Glomerular endothelial cell (primary cell): ENCODE measurements around the gene SBNO2. TPM values are rescaled to one million over a fixed set of nuclear protein-coding genes. Genes with fewer than 3 reads are reported as not detected.

ENCODE experiments used
- DNase-seq: peaks from one replicate; pipeline ENCODE4 v3.0.0-alpha.2; 2011; ENCODE audit warnings: low read depth, low spot score; ENCODE audit errors: extremely low read depth
- total RNA-seq: library from RNA; depleted of rRNA; stranded (reverse); fragments of >200 nt; gene quantifications from 2 replicates; pipeline ENCODE4 v1.2.3, GENCODE V29; 2015

The SBNO2 gene, protein sequence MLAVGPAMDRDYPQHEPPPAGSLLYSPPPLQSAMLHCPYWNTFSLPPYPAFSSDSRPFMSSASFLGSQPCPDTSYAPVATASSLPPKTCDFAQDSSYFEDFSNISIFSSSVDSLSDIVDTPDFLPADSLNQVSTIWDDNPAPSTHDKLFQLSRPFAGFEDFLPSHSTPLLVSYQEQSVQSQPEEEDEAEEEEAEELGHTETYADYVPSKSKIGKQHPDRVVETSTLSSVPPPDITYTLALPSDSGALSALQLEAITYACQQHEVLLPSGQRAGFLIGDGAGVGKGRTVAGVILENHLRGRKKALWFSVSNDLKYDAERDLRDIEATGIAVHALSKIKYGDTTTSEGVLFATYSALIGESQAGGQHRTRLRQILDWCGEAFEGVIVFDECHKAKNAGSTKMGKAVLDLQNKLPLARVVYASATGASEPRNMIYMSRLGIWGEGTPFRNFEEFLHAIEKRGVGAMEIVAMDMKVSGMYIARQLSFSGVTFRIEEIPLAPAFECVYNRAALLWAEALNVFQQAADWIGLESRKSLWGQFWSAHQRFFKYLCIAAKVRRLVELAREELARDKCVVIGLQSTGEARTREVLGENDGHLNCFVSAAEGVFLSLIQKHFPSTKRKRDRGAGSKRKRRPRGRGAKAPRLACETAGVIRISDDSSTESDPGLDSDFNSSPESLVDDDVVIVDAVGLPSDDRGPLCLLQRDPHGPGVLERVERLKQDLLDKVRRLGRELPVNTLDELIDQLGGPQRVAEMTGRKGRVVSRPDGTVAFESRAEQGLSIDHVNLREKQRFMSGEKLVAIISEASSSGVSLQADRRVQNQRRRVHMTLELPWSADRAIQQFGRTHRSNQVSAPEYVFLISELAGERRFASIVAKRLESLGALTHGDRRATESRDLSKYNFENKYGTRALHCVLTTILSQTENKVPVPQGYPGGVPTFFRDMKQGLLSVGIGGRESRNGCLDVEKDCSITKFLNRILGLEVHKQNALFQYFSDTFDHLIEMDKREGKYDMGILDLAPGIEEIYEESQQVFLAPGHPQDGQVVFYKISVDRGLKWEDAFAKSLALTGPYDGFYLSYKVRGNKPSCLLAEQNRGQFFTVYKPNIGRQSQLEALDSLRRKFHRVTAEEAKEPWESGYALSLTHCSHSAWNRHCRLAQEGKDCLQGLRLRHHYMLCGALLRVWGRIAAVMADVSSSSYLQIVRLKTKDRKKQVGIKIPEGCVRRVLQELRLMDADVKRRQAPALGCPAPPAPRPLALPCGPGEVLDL (N-terminal part only)
- 53.8 and 76.3 TPM in 2 replicates for total RNA-seq

DNA sequence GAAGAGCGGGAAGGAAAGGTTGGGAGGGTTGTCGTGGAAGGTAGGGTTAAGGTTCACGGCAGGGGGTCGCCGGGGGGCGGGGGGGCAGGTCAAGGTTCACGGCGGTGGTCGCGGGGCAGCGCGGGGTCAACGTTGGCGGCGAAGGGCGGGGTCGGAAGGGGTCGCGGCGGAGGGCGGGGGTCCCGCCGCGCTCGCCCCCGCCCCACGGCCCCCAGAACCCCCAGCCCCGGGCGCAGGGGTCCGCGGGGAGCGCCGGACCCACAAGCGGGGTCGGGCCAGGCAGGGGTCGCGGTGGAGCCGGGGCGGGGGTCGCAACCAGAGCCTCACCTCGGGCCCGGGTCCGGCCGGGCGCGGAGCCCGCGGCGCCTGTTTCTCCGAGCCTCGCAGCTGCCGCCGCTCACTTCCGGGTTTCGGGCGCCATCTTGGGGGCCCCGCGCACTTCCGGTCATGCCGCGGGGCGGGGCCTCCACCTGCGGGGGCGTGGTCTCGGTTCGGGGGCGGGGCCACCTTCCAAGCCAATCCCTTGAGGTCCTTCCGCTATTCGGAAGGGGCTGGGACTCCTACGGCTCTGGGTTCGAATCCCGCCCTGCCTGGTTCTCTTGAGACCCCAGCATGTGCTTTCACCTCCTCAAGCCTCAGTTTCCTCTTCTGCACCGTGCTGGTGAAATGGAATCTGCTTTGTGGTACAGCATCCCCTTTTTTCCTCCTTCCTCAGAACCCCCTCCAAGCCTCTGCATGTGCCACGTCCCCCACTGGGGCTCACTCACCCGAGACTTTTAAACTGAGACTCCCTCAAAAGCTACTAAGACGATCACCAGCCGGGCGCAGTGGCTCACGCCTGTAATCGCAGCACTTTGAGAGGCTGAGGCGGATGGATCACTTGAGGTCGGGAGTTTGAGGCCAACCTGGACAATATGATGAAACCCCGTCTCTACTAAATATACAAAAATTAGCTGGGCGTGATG, at the start of gene SBNO2:
SBNO2 (minus strand) TSS at position 424 of the 965 bp plus-strand sequence. CDS start 19,992 bp downstream, outside the sequence.
- DNase-seq, result no peak

DNA sequence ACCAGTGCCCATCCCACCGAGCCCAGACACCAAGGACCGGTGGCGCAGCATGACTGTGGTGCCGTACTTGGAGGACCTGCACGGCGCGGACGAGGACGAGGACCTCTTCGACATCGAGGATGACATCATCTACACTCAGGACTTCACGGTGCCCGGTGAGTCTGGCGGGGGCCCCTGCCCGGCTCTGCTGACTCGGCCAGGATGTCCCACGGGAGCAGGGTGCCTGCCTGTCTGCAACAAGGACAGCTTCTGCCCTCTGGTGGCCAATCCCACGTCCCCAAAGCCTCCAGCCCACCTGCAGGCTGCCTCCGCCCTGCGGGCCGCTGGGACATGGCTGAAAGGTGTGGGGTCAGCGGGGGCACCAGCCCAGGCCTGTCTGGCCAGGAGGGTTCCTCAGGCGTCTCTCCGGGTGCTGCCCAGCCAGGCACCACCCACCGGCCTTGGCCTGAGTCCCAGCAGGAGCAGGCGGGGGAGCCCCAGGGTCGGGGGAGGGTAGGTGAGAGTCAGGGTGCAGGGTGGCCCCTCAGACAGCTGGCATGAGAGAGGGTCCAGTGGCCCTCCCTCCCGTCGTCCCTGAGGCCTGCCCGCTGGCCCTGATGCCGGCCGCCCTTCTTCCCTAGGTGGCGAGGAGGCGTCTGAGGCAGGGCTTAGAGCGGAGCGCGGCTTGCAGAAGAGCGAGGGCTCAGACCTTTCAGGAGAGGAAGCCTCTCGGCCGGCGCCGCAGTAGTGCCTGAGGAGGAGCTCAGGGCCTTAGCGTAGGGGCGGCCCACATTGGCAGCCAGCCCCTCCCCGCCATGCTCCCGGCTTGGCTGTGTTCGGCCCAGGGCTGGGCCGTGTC, 49.2 kb upstream of the SBNO2 start:
- DNase-seq, result no peak

DNA sequence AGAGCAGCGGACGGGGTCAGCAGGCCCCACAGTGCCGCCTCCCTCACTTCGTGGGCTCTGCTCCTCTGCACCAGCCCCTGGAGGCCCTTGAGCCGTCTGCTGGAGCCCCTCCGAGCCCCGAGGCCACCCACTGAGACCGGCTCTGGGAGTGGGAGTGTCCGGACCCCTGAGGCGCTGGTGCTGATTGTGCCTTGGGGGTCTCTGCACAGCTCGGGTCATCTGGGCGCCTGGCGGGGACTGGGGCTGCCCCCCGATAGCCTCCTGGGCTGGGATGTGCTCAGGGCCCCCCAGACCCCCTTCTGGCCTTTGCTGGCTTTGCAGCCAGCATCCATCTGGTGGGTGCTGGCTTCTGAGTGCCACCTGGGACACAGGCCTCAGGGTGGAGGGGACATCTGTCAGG, 48.3 kb upstream of the SBNO2 start:
- DNase-seq, result no peak

DNA sequence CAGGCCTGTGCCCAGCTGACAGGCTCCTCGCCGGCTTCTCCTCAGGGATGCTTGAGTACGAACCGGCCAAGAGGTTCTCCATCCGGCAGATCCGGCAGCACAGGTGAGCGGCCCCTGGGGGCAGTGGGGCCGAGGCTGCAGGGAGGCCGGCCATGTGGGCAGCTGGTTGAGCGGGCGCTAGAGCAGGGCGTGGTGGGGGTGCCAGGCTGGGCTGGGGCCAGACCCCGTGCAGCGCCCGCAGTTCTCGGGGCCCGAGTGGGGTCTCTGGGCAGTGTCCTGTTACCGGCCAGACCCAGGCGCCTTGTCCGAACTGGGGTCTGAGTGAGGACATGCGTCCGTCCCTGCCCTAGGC, 47.8 kb upstream of the SBNO2 start:
- no peak for DNase-seq

DNA sequence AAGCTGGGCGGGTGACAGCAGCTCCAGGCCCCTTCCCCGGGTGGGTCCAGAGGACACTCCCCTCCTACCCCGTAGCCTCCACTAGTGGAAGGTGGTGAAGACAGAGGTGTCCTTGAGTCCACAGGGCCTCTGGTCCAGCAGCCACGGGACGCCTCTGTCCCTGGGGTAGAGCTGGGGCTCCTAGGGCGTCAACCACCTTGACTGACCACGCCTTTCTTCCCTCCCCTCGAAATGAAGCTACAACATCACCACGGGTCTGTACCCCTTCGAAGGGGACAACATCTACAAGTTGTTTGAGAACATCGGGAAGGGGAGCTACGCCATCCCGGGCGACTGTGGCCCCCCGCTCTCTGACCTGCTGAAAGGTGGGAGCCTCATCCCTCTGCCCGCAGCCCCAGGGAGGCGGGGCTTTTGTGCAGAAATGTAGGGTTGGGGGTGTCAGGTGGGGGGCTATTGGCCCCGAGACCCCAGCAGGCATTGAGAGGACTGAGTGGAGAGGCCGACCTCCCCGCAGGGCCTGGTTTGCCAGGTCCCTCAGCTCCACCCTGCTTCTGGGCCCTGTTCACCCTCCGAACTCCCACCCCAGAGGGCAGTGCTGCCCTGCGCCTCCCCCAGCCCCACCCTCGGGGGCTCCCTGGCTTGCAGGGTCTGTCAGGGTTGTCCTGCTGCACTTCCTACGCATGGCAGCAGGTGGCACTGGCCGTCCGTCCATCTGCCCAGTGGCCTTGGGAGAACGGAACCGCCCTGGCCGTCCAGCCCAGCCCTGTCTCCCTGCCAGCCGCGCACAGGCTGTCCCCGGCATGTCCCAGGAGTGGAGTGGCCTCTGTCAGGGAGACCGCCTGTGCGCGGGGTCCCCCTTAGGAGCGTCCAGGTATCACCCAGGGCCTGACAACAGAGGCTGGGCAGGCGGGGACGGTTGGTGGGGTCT, 47.2 kb upstream of the SBNO2 start:
- no peak for DNase-seq

DNA sequence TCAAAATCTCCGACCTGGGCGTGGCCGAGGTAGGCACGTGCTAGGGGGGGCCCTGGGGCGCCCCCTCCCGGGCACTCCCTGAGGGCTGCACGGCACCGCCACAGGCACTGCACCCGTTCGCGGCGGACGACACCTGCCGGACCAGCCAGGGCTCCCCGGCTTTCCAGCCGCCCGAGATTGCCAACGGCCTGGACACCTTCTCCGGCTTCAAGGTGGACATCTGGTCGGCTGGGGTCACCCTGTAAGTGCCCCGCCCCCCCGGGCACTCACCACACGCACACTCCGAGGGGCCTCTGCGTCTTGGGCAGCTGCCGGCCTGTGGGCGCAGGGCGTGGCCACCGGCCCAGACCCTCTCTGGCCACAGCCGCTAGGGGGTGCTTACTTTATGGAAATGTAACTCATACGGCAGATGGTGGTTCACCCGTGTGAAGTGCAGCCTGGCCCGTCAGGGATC, 46.4 kb upstream of the SBNO2 start:
- DNase-seq, result no peak

DNA sequence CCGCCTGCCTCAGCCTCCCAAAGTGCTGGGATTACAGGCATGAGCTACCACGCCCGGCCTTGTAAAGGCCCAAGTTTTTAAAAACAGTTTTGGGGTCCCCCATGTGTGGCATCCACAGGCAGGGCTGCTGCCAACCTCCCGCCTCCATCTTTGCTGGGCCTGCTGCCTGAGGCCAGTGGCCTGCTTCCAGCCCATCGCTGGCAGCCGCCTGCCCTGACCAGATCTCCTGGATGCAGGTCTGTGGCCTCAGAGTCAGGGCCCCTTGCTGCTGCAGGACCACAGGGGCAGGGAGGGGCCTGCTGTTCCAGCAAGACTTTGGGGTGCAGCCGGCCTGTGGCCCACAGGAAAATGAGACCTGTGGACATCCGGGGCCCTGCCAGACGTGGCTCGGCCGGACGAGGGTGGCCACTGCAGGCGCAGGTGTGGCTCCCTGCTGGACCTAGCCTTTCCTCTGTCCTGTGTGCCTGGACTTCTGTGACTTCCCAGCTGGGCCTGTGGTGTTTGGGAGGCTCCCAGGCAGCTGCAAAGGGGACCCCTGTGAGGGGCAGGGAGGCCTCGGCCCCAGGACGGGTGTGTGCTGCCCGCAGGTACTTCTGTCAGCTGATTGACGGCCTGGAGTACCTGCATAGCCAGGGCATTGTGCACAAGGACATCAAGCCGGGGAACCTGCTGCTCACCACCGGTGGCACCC, 45.9 kb upstream of the SBNO2 start:
- DNase-seq, result no peak

DNA sequence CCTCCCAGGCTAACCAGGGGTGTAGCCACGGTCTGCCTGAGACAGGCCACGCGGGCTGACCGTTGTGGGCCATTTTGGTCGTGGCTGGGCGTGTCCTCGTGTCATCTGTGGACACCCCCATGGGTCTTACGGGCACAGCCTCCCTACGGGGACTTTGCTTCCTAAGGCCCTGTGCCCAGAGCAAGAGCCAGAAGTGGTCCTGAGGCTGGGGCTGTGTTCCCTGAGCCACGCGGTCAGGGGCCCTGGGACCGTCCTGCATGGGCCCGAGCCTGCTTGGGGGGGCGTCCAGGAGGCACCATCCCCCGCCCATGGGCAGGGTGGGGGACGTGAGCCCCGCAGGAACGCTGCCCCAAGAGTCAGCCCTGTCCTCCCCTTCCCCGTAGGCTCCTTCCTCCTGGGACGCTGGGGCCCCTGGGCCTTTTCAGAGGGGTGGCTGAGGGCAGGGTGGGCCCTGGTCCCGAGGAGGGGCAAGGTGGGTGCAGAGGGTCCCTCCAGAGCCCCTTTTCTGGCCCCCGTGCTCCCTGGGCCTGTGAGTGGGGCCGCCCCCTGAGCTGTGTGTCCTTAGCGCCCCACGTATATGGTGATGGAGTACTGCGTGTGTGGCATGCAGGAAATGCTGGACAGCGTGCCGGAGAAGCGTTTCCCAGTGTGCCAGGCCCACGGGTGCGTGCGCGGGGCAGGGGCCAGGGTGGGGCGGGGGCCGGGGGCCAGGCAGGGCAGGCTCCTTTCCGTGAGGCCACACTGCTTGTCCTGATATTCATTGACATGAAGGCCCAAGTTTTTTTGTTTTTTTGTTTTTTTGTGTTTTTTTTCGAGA, 44.9 kb upstream of the SBNO2 start:
- DNase-seq, result no peak

DNA sequence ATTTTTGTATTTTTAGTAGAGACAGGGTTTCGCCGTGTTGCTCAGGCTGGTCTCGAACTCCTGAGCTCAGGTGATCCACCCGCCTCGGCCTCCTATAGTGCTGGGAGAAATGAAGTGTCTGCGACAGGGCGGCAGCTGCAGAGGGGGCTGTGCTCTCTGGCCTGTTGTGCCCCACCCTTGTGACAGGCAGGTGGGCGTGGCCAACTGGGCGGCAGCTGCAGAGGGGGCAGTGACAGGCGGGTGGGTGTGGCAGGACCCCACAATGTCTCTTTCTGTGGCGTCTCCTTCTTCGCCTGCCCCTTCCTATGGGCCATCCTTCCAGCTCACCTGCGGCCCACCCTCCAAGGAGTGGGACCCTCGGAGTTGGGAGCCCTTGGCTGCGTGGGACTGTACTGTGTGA, 43.3 kb upstream of the SBNO2 start:
- no peak for DNase-seq

DNA sequence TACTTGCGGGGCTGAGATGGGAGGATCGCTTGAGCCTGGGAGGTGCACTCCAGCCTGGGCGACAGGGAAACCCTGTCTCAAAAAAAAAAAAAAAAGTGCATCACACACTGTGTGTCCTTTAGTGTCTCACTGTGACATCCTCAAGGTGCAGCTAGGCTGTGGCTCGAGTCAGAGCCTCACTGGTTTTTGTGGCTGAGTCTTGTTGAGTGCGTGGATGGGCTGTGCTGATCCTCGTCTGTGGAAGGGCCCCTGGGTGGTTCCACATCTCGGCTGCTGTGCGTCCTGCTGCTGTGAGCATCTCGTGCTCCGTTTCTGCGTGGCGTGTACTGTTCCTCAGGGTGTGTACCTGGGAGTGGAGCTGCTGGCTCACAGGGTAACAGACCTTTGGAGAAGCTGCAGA, 42.7 kb upstream of the SBNO2 start:
- DNase-seq, result no peak

DNA sequence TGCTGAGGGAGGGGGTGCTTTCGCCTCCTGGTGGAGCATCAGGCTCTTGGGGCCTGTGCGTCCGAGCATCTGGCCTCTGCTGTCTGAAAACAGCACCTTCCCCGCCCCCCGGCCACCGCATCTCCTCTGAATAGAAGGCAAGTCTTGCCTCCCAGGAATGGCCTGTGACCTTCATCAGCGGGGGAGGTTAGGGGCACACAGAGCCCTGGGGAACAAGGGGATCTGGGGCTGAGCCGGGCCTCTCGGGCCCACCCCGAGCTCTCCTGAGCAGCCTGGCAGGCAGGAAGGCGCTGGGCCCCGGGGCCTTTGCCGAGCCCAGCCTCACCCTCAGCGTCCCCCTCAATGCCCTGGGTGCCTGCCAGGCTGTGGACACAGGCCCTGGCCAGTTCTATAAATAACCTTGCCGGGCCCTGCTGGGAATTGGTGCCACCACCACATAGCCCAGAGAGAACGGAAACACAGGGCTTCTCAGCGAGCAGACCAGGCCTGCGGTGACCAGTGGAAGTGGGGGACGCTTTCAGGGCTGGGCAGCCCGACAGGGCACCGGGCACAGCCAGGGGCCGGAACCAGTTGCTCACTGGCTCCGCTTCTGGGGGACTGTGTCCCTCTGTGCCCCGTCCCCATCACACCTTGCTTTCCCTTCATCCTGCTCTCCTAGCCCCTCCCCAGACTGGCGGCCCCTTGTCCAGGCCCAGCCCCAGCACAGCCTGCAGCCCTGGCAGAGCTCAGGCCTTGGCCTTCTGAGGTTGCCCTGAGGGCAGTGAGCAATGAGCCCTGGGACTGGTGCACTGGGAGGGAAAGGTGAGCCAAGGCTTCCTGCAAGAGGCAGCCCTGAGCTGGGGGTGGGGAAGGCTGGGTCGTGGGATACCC, 41.0 kb upstream of the SBNO2 start:
- no peak for DNase-seq

DNA sequence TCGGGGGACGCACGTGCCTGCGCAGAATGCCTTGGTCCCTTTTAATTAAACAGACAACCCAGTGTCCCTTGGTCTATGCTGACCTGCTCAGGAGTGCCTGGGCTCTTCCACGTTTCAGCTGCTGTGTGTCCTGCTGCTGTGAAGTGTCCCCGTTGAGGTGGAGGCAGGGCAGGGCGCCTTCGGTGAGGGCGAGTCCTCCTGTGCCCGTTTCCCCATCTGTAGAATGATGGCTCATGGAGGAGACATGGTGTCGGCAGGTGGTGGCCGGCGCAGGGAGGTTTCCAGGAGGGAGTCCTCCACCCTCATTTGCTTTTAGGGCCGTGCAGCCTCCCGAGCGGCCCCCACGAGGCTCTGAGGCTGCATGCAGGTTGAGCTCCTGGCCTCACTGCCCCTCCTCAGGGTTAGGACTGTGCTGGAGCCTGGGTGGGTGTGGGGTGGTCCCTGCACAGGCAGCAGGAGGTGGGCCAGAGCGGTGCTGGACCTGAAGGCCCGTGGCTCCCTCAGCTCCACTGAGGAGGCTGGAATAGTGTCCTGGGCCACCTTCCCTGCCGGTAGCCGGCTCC, 40.3 kb upstream of the SBNO2 start:
- DNase-seq, result no peak

DNA sequence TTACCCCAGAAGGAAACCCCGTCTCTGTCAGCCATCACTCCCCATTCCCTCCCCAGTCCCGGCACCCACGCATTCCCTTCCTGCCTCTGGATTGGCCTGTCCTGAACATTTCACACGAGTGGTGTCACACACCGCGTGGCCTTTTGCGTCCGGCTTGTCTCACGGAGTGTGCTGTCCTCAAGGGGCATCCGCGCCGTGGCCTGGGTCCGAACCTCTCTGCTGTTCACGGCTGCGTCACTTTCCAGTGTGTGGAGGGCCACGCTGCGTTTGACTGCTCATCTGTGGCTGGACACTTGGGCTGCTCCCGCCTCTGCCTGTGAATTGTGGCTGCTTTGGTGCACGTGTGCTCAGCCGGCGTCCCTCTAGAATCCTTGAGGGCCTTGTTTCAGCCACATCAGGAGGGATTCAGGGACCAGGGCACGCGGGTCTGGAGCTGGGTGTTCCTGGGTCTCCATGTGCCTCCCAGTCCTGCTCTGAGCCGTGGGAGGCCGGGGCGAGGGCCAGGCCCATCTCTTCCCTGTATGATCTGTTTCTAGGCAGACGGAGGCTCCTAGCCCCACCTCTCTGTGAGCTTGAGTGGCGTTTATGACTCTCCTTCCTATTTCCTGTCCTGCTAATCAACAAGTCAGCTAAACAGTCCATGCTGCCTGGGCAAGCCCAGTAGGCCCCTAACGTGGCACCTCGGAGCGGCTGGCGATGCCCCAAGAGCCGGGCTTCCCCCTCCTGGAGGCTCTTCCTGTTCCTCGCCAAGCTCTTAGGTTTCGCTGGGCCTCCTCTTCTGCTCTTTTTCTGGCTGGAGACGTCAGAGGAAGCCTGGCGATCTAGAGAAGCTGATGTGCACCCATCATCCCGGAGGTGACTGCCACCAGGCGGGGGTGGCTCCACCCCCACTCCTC, 39.6 kb upstream of the SBNO2 start:
- peak; percentile 68 for DNase-seq
